CD4-positive, alpha-beta T cell treated with Interleukin-15 for 4 hours (primary cell): ENCODE data around the gene OOSP4B.
"Not testable (repeated sequence)": the region's sequence is repeated elsewhere in the genome, so short reads cannot be mapped to it uniquely, and the experiment has no call there.

Experiments used
- DNase-seq: peaks from one replicate; pipeline ENCODE4 v3.0.0-alpha.2; 2020; ENCODE audit warnings: low spot score

OOSP4B gene

GRCh38 chr11:60016881-60017280, at the start of gene OOSP4B:
Gene OOSP4B (plus strand): TSS chr11:60017181.
- DNase-seq = no peak

GRCh38 chr11:59967677-59968394, 49.1 kb upstream of the OOSP4B start:
- no peak for DNase-seq

- DNase-seq = no peak
Measured at GRCh38 chr11:59968395-59968783, 48.6 kb upstream of the OOSP4B start.

DNA sequence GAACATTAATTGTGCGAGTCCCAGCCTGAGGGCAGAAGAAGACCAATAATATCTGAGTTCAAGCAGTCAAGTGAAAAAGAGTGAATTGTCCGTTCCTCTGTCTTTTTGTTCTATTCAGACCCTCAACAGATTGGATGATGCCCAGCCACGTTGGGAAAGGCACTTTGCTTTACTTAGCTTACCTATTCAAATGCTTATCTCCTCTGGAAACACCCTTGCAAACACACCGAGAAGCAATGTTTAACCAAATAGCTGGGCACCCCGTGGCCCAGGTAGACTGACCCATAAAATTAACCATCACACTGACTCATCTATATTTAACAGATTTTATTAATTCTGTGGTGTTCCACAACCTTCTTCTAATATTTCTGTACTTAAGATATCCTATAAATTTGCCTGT, 43.9 kb upstream of the OOSP4B start:
- no peak for DNase-seq

DNA sequence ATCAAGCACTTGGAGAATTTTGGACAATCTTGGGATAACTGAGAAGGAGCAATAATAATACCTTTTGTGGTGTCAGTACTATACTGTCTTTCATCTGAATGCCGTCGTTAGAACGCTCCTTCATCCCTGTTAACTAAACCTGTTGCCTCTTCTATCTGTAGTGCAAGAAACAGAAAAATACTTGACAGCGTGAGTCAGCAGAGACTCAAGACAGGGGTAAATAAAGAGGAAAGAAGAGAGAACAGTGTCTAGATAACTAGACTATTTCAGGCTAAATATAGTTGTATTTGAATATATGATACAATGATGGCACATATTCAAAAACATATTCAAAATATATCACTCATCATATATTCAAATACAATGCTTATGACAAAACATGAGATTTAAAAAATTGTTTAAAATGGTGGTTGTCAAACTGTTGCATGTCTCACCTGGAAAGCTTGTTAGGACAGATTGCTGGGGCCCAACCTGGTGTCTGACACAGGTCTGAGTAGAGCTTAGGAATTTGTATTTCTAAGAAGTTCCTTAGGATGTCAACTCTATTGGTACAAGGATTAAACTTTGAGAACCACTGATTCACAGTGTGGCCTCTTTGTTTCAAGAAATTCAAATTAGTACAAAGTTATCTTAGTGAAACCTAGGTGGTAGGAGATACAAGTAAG, 35.7 kb upstream of the OOSP4B start:
- DNase-seq = no peak

DNA sequence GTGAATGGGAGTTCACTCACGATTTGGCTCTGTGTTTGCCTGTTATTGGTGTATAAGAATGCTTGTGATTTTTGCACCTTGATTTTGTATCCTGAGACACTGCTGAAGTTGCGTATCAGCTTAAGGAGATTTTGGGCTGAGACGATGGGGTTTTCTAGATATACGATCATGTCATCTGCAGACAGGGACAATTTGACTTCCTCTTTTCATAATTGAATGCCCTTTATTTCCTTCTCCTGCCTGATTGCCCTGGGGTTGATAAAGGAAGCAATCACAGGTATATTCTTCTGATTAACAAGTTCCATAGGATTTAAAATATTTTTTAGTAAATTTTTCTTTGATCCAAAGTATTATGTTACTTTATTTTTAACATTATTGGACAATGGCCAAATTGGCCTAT, 34.9 kb upstream of the OOSP4B start:
- not testable (repeated sequence) for DNase-seq

GRCh38 chr11:59983212-59983611, 33.8 kb upstream of the OOSP4B start:
- DNase-seq = no peak

DNA sequence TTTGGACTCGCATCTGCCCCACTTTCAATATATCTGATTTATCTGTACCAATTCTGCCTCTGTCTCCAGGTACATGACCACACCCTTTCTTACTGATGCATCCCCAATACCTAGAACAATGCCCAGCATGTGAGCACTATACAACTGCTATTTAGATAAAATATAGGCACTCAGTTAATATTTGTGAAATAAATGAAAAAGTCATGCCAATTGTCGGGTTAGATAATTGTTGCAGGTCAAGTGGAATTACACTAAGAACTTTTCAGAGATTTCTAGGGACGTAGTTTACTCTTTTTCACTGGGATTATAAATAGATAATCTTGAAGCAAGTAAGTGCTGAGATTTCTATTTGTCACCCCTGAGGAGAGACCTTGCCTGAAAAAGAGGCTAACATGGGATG, 32.6 kb upstream of the OOSP4B start:
- DNase-seq = no peak

DNA sequence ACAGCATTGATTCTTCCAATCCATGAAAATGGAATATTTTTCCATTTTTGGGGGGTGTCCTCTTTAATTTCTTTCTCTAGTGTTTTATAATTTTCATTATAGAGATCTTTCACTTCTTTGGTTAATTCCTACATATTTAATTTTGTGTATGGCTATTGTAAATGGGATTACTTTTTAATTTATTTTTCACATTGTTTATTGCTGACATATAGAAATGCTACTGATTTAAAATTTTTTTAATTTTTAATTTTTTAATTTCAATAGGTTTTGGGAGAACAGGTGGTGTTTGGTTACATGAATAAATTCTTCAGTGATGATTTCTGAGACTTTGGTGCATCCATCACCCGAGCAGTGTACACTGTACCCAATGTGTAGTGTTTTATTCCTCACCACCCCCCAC, 26.6 kb upstream of the OOSP4B start:
- DNase-seq = no peak

DNA sequence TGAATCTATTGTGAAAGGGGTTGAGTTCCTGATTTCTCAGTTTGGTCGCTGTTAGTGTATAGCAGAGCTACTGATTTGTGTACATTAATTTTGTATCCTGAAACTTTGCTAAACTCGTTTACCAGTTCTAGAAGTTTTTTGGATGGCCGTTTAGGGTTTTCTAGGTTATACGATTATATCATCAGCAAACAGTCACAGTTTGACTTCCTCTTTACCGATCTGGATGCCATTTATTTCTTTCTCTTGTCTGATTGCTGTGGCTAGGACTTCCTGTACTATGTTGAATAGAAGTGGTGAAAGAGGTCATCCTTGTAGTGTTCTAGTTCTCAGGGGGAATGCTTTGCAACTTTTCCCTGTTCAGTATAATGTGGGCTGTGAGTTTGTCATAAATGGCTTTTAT, 24.6 kb upstream of the OOSP4B start:
- DNase-seq = no peak

- no peak for DNase-seq
Measured at GRCh38 chr11:59997800-59998199, 19.2 kb upstream of the OOSP4B start.

GRCh38 chr11:59999691-60000090, 17.3 kb upstream of the OOSP4B start:
- no peak for DNase-seq

- DNase-seq = no peak
Measured at GRCh38 chr11:60003729-60004128, 13.3 kb upstream of the OOSP4B start.

GRCh38 chr11:60005360-60005759, 11.6 kb upstream of the OOSP4B start:
- no peak for DNase-seq

DNA sequence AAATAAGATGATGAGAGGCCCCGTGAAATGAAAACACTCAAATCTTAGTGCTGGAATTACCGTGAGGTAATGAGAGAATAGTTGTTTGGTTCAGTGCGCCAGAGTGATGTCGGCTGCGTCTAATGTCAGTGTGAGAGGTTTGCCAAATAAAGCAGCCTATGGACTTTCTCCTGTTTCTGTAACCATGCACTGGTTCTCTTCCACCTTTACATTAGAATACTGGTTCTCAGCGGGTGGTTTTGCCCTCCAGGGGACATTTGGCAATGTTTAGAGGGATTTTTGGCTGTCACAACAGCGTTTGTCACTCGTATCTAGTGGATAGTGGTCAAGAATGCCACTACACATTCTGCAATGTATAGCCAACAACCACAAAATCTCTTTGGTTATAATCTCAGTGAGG, 1.1 kb downstream of the OOSP4B start:
- DNase-seq = no peak

DNA sequence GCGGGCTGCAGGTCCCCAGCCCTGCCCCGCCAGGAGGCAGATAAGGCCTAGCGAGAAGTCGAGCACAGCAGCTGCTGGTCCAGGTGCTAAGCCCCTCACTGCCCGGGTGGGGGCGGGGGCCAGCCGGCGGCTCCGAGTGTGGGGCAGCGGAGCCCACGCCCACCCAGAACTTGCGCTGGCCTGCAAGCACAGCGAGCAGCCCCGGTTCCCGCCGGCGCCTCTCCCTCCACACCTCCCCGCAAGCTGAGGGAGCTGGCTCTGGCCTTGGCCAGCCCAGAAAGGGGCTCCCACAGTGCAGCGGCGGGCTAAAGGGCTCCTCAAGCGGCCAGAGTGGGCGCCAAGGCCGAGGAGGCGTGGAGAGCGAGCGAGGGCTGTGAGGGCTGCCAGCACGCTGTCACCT, 3.4 kb downstream of the OOSP4B start:
- not testable (repeated sequence) for DNase-seq

DNA sequence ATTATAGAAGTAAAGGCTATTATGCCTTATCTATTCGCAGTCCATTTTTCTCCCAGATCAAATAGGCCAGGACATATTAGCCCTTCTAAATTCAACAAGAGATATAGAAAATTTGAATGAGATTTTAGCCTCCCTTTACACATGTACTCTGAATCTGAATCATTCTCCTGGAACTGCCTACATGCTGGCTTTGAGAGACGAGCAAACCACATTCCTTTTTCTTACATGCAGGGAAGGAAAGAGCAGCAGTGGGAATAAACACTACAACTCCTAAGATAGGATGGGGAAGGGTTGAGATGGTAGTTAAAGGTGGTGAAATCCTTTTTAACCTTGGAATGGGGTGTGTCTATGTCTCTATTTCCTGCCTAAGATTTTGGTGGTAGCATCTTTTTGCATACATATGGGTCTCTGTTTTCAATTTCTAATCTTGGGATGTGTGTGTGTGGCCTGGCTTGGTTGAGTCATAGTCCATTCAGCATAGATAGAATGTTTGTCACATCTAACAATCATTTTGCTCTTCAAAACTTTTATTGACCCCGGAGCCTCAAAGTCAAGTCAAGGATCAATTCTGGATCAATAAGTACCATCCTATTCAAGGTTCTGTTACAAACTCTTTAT, 12.1 kb downstream of the OOSP4B start:
- DNase-seq = no peak

- no peak for DNase-seq
Measured at GRCh38 chr11:60040109-60040508, 23.1 kb downstream of the OOSP4B start, which contains the start of gene OOSP2. Gene OOSP2 (plus strand): TSS chr11:60040409. CDS start chr11:60040460, 51 bp downstream.

DNA sequence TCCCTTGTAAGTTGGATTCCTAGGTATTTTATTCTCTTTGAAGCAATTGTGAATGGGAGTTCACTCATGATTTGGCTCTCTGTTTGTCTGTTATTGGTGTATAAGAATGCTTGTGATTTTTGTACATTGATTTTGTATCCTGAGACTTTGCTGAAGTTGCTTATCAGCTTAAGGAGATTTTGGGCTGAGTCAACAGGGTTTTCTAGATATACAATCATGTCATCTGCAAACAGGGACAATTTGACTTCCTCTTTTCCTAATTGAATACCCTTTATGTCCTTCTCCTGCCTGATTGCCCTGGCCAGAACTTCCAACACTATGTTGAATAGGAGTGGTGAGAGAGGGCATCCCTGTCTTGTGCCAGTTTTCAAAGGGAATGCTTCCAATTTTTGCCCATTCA, 33.4 kb downstream of the OOSP4B start:
- not testable (repeated sequence) for DNase-seq

DNA sequence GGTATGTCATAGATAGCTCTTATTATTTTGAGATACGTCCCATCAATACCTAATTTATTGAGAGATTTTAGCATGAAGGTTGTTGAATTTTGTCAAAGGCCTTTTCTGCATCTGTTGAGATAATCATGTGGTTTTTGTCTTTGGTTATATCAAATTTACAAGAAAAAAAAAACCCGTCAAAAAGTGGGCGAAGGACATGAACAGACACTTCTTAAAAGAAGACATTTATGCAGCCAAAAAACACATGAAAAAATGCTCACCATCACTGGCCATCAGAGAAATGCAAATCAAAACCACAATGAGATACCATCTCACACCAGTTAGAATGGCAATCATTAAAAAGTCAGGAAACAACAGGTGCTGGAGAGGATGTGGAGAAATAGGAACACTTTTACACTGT, 33.9 kb downstream of the OOSP4B start:
- DNase-seq = not testable (repeated sequence)

DNA sequence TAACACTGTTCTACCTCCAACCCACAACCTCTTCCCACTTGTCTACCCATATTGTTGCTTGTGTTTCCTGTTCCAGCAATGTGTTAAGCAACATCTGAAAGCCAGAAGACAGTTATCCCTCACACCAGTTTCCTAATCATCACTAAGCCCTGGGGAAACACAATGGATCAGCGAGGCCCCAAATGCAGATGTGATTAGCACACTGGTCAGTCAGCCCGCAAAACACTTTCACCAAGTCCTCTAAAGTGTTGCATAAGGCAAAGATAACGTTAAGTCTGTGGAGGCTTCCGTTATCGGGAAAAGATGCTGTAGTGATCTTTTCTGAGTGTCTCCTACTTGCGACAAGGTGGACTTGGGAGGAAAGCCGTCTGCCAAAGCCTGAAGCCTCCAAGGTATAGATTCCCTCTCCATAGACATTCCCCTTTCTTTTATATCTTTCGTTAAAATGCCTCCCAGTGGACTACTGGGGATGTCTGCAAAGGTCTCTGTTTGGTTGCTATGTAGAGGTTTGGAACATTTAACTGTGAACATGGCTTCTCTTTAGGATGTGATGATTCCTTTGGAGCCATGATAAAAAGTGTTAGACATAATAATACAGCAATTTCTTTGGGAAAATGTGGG, 39.5 kb downstream of the OOSP4B start, which contains the start of gene MS4A3:
Gene MS4A3, plus strand, starts transcription at position 317 of the 621 bp plus-strand sequence. CDS start 4,496 bp downstream, outside the sequence.
- DNase-seq = no peak

DNA sequence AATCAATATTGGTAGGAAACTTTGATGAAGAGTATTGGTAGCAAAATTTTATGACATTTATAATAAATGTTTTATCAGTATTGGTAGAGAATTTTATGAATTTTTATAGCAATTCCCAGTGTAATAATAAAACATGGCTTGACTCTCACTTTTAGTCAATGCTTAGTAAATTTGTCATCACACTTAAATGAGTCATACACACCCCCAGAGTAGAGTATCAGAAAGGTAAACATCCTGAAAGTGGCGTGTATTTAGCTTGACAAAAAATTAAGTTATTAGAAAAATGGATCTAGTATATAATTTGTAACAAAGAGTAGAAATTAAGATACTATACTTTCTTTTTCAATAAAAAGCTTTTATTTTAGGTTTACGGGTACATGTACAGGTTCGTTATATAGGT, 42.1 kb downstream of the OOSP4B start:
- DNase-seq = no peak
